ENCODE measurements around the gene RAPGEF6.
"Not testable (repeated sequence)": the region's sequence is repeated elsewhere in the genome, so short reads cannot be mapped to it uniquely, and the experiment has no call there.

Gene RAPGEF6

DNA sequence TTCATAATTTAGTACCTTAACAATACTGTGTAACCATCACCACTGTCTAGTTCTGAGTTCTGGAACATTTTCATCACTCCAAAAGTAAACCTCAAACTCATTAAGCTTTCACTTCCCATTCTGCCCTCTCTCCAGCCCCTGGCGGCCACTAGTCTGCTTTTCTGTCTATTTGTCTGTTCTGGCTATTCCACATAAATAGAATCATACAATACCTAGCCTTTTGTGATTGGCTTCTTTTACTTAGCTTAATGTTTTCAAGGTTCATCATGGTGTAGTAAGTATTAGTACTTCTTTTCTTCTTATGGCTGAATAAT, 138.7 kb downstream of the RAPGEF6 start:
- no peak for DNase-seq (ENCODE audit: low read depth)

GRCh38 chr5:131495536-131496399, 139.3 kb downstream of the RAPGEF6 start:
- DNase-seq (ENCODE audit: low read depth): no peak

GRCh38 chr5:131491749-131492148, 143.3 kb downstream of the RAPGEF6 start:
- DNase-seq (ENCODE audit: low read depth): no peak

- DNase-seq (ENCODE audit: low read depth): no peak
Measured at GRCh38 chr5:131488463-131488862, 146.6 kb downstream of the RAPGEF6 start.

- DNase-seq (ENCODE audit: low read depth): not testable (repeated sequence)
Measured at GRCh38 chr5:131487371-131487770, 147.7 kb downstream of the RAPGEF6 start.

GRCh38 chr5:131482617-131483016, 152.4 kb downstream of the RAPGEF6 start:
- DNase-seq (ENCODE audit: low read depth): no peak

DNA sequence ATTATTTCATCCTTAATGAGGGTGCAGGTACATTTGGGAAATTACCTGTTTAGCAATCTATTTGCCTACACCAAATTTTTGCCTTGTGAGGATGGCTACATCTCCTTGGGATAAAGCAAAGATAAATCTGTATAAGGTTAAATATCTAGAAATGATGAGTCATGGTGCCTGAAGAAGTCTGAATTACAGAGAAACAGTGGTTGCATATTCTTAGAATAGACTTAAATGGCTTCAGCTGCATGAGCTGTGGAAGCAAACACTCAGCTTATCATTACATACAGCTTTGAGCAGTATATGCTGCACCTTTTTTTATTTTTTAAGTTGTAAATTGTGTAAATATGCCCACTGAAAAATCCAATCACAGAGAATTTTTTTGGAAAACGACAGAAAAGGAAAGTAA, 153.5 kb downstream of the RAPGEF6 start:
- DNase-seq (ENCODE audit: low read depth): no peak

- no peak for DNase-seq (ENCODE audit: low read depth)
Measured at GRCh38 chr5:131475541-131475941, 159.5 kb downstream of the RAPGEF6 start.

- no peak for DNase-seq (ENCODE audit: low read depth)
Measured at GRCh38 chr5:131473731-131474130, 161.3 kb downstream of the RAPGEF6 start.

DNA sequence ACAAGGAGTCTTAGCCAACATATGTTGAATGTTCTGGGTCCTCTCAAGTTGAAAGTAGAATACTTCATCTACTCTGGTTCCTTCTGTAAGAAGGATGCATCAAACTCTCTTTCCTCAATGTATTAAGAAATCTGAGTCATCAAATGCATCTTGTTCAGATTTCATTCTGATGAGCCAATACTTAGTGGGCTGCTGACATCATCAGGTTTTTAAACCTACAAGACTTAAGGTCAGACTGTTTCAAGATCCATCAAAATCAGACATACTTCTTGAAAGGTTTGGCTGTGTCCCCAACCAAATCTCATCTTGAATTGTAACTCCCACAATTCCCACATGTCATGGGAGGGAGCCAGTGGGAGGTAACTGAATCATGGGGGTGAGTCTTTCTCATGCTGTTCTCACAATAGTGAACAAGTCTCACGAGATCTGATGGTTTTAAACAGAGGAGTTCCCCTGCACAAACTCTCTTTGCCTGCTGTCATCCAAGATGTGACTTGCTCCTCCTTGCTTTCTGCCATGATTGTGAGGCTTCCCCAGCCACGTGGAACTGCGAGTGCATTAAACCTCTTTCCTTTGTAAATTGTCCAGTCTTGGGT, 168.8 kb downstream of the RAPGEF6 start:
- DNase-seq (ENCODE audit: low read depth): no peak

DNA sequence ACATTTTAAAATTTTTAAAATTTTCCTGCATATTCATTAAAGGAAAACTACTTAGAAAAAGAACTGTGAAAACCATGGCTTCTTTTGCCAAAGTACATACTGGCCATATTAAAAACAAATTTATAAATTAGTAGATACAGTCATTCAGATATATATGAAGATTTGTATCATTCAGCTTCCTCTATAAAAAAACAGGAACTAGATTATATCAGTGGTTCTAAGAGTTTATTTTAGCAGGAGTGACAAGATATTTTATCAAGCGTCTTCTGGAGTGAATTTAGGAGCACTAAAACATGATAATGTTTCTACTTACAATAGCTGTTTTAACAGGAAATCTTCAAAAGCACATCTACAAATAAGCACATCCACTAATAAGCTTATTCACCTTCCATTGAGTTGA, 171.4 kb downstream of the RAPGEF6 start:
- DNase-seq (ENCODE audit: low read depth): no peak

- no peak for DNase-seq (ENCODE audit: low read depth)
Measured at GRCh38 chr5:131462454-131462853, 172.6 kb downstream of the RAPGEF6 start.

DNA sequence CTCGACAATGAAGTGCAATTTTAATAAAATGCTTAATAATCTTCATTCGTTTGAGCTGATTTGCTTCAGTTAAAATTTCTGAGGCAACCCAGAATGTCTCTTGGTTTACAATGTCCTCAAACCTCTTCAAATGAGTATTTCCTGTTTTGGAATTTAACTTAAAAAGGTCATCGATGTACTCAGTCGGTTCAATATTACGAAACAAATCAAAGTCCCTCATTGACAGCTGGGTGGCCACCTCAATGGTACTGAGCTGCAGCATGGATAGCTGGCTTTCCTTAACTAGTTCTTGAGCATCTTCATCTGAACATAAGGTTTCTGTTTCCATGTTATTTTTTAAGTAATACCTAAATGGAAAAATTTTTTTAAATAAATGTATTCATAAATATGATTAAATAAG, 173.3 kb downstream of the RAPGEF6 start:
- DNase-seq (ENCODE audit: low read depth): no peak

DNA sequence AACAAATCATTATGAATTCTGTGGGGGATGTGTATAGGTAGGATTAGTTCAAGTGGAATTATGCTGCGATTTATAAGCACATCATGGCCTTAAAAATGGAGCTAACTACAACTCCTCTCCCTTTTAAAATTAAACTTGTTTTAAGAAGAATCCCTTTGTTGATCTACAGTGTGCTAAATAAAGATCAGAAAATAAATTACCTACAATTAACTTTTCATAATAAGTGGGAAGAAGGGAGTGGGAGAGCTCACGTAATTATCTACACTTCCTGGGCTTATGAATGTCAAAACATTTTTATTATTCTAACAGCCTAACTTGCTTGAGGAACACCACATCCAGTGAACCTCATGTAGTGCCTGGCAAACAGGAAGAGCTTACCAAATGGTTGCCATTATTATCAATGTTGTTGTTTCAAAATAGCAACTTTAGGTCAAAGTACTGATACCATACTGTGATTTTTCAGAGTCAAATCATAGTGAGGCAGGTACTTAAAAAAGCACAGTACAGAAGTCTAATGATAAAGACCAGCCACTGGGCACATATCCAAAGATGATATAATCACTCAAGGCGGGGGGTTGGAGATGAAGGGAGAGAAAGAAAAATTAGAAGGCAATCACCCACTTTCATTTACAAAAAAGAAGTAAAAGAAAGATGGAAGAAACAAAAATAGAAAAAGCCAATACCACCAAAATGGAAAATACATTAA, 174.0 kb downstream of the RAPGEF6 start:
- DNase-seq (ENCODE audit: low read depth): no peak

DNA sequence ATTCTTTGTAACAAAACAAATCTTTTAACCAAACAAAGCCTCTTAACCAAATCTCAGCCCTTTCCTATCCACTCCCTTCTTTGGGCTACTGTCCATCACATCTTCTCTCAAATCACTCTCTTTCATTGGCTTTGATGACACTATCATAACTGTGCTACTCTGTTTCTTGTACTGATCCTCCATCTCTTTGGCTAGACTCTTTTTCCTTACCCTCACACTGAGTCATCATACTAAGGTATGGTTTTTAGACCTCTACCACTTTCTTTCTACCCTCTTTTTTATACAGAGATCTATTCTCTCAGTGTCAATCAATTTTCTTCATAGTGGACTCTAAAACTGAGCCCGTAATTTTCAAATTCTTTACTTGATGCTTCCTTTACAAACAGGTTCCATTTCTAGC, 174.9 kb downstream of the RAPGEF6 start:
- DNase-seq (ENCODE audit: low read depth): no peak

- DNase-seq (ENCODE audit: low read depth): no peak
Measured at GRCh38 chr5:131459216-131459615, 175.8 kb downstream of the RAPGEF6 start.

GRCh38 chr5:131457193-131457592, 177.8 kb downstream of the RAPGEF6 start:
- DNase-seq (ENCODE audit: low read depth): no peak

DNA sequence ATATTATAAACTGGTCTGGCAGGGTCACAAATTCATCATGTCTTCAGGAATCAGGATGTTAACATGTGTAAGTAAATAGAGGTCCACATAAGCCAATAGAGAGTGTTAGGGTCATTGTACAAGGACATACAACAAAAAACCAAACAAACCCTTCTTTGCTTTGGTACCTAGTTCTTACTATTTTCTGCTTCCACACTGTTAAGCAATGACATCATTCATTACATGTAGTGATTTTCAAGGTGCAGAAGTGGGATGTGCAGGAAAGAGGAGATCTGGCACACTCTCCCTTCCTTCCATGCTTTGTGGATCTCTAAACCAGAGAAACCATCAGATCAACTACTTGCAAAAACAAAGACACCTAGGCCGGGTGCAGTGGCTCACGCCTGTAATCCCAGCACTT, 184.1 kb downstream of the RAPGEF6 start:
- DNase-seq (ENCODE audit: low read depth): no peak

DNA sequence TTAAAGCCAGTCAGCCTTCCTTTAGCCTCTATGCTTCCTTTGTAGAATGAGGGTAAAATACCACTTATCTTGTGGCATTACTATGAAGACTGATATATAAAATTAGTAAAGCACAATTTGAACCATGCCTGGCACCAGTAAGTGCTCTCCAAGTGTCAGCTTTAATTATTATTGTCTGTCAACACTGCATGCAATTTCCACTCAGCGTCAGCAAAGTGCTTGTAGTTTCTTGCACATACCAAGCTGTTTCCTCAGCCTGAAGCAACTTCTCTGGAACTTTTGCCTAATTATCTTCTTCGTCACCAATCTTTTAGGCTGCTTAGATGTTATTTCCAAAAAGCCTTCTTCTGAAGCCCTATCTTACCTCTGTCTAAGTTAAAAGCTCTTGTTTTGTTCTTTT, 193.8 kb downstream of the RAPGEF6 start:
- no peak for DNase-seq (ENCODE audit: low read depth)

GRCh38 chr5:131436081-131436480, 198.9 kb downstream of the RAPGEF6 start:
- DNase-seq (ENCODE audit: low read depth): no peak

- no peak for DNase-seq (ENCODE audit: low read depth)
Measured at GRCh38 chr5:131433109-131433508, 201.9 kb downstream of the RAPGEF6 start.

DNA sequence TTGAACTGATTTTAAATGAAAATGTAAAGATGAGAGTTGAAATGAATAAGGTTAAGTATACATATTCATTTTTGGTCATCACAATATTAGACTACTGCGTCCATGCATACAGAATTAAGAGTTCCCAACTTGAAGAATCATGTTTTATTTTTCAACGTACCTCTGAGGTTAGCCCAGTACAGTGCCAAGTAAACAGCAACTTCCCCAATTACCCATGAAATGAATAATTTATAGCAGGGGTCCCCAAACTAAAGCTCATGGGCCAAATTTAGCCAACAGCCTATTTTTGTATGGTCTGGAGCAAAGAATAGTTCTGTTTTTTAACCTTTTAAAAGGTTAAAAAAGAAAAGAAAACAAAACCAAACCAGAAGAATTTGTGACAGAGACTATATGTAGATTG, 203.2 kb downstream of the RAPGEF6 start:
- no peak for DNase-seq (ENCODE audit: low read depth)

GRCh38 chr5:131430794-131431193, 204.2 kb downstream of the RAPGEF6 start:
- DNase-seq (ENCODE audit: low read depth): no peak

Data from activated T-cell treated with anti-CD3 and anti-CD28 coated beads for 48 hours (primary cell).